Choroid plexus epithelial cell (primary cell): ENCODE measurements around the gene CA7.
"Not testable (repeated sequence)": the region's sequence is repeated elsewhere in the genome, so short reads cannot be mapped to it uniquely, and the experiment has no call there.

Experiments used
- DNase-seq: peaks from one replicate; pipeline ENCODE4 v3.0.0-alpha.2; 2010; ENCODE audit warnings: low read depth
- H3K4me3 ChIP-seq: 2 replicates; pipeline ENCODE4 v1.5.1; 2011; ENCODE audit warnings: low read depth, mild to moderate bottlenecking, control low read depth, low read length, moderate library complexity
- CTCF ChIP-seq: conservative IDR thresholded peaks from 2 replicates; pipeline ENCODE4 v1.5.1; 2011; ENCODE audit warnings: low read depth, mild to moderate bottlenecking, control low read depth, inconsistent platforms, low read length, moderate library complexity

The CA7 gene

GRCh38 chr16:66857437-66857836 is 13.2 kb downstream of the CA7 start:
- H3K4me3 ChIP-seq, result no peak overlapping the region
- TF ChIP-seq CTCF, result no peak
- no peak for DNase-seq

DNA sequence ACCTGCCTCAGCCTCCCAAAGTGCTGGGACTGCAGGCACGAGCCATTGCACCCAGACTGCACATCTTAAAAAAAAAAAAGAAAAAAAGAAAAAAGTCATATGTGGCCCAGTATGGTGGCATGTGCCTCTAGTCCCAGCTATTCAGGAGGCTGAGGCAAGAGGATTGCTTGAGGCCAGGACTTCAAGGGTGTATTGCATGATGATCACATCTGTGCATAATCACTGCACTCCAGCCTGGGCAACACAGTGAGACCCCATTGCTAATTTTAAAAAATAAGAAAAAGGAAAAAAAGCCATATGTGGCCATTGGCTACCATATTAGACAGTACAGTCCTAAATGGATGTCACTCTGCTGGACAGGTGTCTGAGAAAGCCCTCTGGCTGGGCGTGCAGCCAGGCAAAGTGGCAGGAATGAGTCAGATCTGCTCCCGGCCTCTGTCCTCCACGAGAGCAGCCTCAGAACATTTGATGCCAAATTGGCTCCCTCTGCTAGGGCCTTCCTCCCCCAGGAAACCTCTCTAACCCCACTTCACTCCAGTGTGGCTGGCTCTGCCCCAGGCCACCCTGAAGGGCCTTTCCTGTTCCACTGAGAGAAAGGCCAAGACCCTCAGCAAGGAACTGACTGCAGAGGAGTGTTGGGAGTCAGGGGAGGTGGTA is 14.7 kb downstream of the CA7 start:
- TF ChIP-seq CTCF, result no peak

GRCh38 chr16:66859397-66860068 is 15.3 kb downstream of the CA7 start:
- H3K4me3 ChIP-seq, result no peak overlapping the region
- no peak for TF ChIP-seq CTCF
- DNase-seq, result no peak

More for the DNA sequence above, 14.7 kb downstream of the CA7 start:
- DNase-seq, result no peak
- H3K4me3 ChIP-seq, result no peak overlapping the region

DNA sequence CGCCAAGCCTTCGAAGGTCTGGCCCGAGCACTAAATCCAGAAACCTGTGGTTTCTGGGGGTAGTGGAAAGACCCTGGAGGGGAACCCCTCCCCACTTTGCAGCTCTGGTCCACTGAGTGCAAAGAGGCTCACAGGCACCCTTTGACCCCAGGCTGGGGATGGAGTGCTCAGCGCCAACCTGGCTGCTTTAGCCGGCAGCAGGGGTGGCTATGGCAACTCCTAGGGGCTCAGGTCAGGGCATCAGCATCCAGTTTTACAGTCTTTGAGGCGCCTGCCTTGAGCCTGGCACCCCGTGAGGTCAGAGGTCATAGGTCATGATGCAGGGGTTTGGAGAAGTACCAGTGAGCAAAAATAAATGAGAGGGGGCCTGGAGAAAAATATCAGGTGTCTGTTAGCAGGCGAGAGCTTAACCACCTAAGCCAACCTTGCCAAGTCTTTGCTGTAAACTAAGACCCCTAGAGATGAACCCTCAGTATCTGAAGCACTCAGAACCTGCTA is 17.9 kb downstream of the CA7 start:
- DNase-seq, result no peak
- no peak overlapping the region for H3K4me3 ChIP-seq
- no peak for TF ChIP-seq CTCF

GRCh38 chr16:66863707-66864106 is 19.5 kb downstream of the CA7 start:
- H3K4me3 ChIP-seq, result no peak overlapping the region
- no peak for DNase-seq
- no peak for TF ChIP-seq CTCF

- no peak for TF ChIP-seq CTCF
- H3K4me3 ChIP-seq, result no peak overlapping the region
Observed at GRCh38 chr16:66869424-66869823, 25.2 kb downstream of the CA7 start.

DNA sequence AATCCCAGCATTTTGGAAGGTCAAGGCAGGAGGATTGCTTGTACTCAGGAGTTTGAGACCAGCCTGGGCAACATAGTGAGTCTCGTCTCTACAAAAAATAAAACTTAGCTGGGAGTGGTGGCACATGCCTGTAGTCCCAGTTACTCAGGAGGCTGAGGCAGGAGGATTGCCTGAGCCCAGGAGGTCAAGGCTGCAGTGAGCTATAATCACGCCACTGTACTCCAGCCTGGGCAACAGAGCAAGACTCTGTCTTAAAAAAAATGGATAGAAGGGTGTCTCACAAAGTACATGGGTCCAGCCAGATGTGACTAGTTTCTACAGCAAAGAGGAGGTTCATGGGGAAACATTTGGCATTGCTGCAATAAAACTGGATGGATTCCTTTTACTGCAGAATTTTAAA is 27.1 kb downstream of the CA7 start:
- DNase-seq, H3K4me3 ChIP-seq: not testable (repeated sequence)

More at GRCh38 chr16:66869424-66869823, 25.2 kb downstream of the CA7 start:
- DNase-seq, result no peak
